K562 (cell line): ENCODE measurements around the gene ZER1. TPM values are rescaled to one million over a fixed set of nuclear protein-coding genes. Genes with fewer than 3 reads are reported as not detected.

Experiments
- ATF1 ChIP-seq, 2 experiments: fragments of 450-650 bp in 1 of 2; IDR thresholded peaks; 2 replicates each; pipeline ENCODE4 v1.6.1; 2016; ENCODE audit warnings: missing compliant biosample characterization in 1 of 2, missing genetic modification characterization in 1 of 2
- BRCA1 ChIP-seq, 2 experiments: fragments of 450-650 bp in 1 of 2; sonication (generic) in 1 of 2; formaldehyde crosslinking in 1 of 2; IDR thresholded peaks; 2 replicates each; pipeline versions ENCODE4 v1.5.0 to v1.6.1; 2017 to 2020; ENCODE audit warnings: mild to moderate bottlenecking in 1 of 2, missing genetic modification reagents in 1 of 2
- BRF1 ChIP-seq: IDR thresholded peaks from 3 replicates; pipeline ENCODE4 v1.6.1; 2011; ENCODE audit warnings: borderline replicate concordance, mild to moderate bottlenecking; ENCODE audit not compliant: insufficient read length; ENCODE audit errors: extremely low read depth
- CHD2 ChIP-seq: IDR thresholded peaks from 2 replicates; pipeline ENCODE4 v1.6.1; 2011; ENCODE audit warnings: low read depth, low read length
- CHD4 ChIP-seq: fragments of 200-600 bp; sonication (generic); IDR thresholded peaks from 3 replicates; pipeline ENCODE4 v1.6.1; 2012; ENCODE audit warnings: low read depth, mild to moderate bottlenecking, mixed read lengths, low read length, inconsistent platforms; ENCODE audit not compliant: insufficient read depth, insufficient replicate concordance, poor library complexity, severe bottlenecking
- E2F5 ChIP-seq: sonication (generic); formaldehyde crosslinking; IDR thresholded peaks from 2 replicates; pipeline ENCODE4 v1.8.0; 2022; ENCODE audit warnings: mild to moderate bottlenecking, missing genetic modification reagents
- ETV5 ChIP-seq: sonication (generic); formaldehyde crosslinking; IDR thresholded peaks from 2 replicates; pipeline ENCODE4 v1.4.0; 2020; ENCODE audit warnings: low read depth, mild to moderate bottlenecking, missing genetic modification reagents
- ETV6 ChIP-seq, 3 experiments: fragments of 150-350 bp in 1 of 3; sonication (generic) in 1 of 3; formaldehyde crosslinking in 1 of 3; IDR thresholded peaks; 2 replicates each; pipeline versions ENCODE4 v1.6.1 to v1.8.0; 2014 to 2022; ENCODE audit warnings: borderline replicate concordance in 2 of 3, low read depth in 2 of 3, antibody characterized with exemption in 1 of 3, low read length in 1 of 3, mild to moderate bottlenecking in 1 of 3, missing genetic modification reagents in 1 of 3
- MCM3 ChIP-seq: fragments of 450-650 bp; IDR thresholded peaks from 2 replicates; pipeline ENCODE4 v1.6.1; 2016
- NCOR1 ChIP-seq: fragments of 450-650 bp; IDR thresholded peaks from 2 replicates; pipeline ENCODE4 v1.6.1; 2016; ENCODE audit warnings: mild to moderate bottlenecking, moderate library complexity
- PHB ChIP-seq: fragments of 250-450 bp; sonication (Bioruptor Pico); IDR thresholded peaks from 2 replicates; pipeline ENCODE4 v1.5.0; 2021
- POLR2G ChIP-seq: fragments of 200-400 bp; formaldehyde crosslinking; IDR thresholded peaks from 2 replicates; pipeline ENCODE4 v1.6.1; 2017; ENCODE audit warnings: low read depth, mild to moderate bottlenecking, antibody characterized with exemption, low read length, moderate library complexity
- SETDB1 ChIP-seq: IDR thresholded peaks from one replicate; pipeline ENCODE4 v1.6.1; 2012; ENCODE audit warnings: low read length, control low read depth, inconsistent platforms
- SRSF7 ChIP-seq: fragments of 200-400 bp; formaldehyde crosslinking; optimal IDR thresholded peaks from 2 replicates; pipeline ENCODE3; 2017; ENCODE audit warnings: mild to moderate bottlenecking, low read depth, low read length
- TFAM ChIP-seq: fragments of 250-450 bp; sonication (Bioruptor Pico); conservative IDR thresholded peaks from 2 replicates; pipeline ENCODE4 v1.5.0; 2021; ENCODE audit warnings: mild to moderate bottlenecking, moderate library complexity
- U2AF2 ChIP-seq: fragments of 200-400 bp; formaldehyde crosslinking; optimal IDR thresholded peaks from 2 replicates; pipeline ENCODE3; 2017; ENCODE audit warnings: low read depth, mild to moderate bottlenecking, low read length
- ZFX ChIP-seq: sonication (generic); formaldehyde crosslinking; IDR thresholded peaks from 2 replicates; pipeline ENCODE4 v1.8.0; 2022; ENCODE audit warnings: mild to moderate bottlenecking, missing genetic modification reagents, moderate library complexity
- ZNF354B ChIP-seq: fragments of 250-450 bp; sonication (Bioruptor Pico); IDR thresholded peaks from 2 replicates; pipeline ENCODE4 v1.4.0; 2020
- ZNF76 ChIP-seq: fragments of 250-450 bp; sonication (Bioruptor Pico); IDR thresholded peaks from 2 replicates; pipeline ENCODE4 v1.4.0; 2020; ENCODE audit warnings: mild to moderate bottlenecking, moderate library complexity, borderline replicate concordance
- polyA plus RNA-seq, 8 experiments: library from polyadenylated mRNA; depleted of rRNA in 4 of 8; stranded (reverse) in 5 of 8; unstranded in 3 of 8; fragments of >200 nt; fragmentation: Nextera tagmentation in 2 of 8; fragmentation: Illumina TruSeq in 1 of 8; extraction: Ambion mirVana in 2 of 8; extraction: Trizol in 1 of 8; gene quantifications; 2 replicates each; pipeline versions ENCODE4 v1.2.1 to v1.2.3, GENCODE V29; 2011 to 2014; ENCODE audit warnings: inconsistent platforms in 1 of 8, missing spikeins in 1 of 8
- total RNA-seq, 7 experiments: library from RNA; depleted of rRNA in 6 of 7; stranded (reverse); fragments of >200 nt in 6 of 7; fragmentation: Illumina TruSeq in 2 of 7; extraction: Trizol in 2 of 7; gene quantifications; 2 replicates each; pipeline versions ENCODE4 v1.2.1 to v1.2.3, GENCODE V29; 2011 to 2021; ENCODE audit warnings: low replicate concordance in 1 of 7
- TF ChIP-seq, protein P1 (sequence below): sonication (generic); formaldehyde crosslinking; IDR thresholded peaks from 2 replicates; pipeline ENCODE4 v1.8.1; 2023; ENCODE audit warnings: mild to moderate bottlenecking, missing genetic modification reagents
- TF ChIP-seq, protein P2 (sequence below): fragments of 250-450 bp; sonication (Bioruptor Pico); IDR thresholded peaks from 2 replicates; pipeline ENCODE4 v1.5.0; 2022; ENCODE audit warnings: mild to moderate bottlenecking
- TF ChIP-seq, protein P3 (sequence below): sonication (generic); formaldehyde crosslinking; IDR thresholded peaks from 2 replicates; pipeline ENCODE4 v1.8.0; 2022; ENCODE audit warnings: mild to moderate bottlenecking, missing genetic modification reagents

The ZER1 gene
- total and polyA plus RNA-seq, 9 of the 15 experiments (the other 6 are each of a cell fraction or from before 2014, with no cell fraction given), result 0.07 to 10.7 (median 6.2) TPM

DNA sequence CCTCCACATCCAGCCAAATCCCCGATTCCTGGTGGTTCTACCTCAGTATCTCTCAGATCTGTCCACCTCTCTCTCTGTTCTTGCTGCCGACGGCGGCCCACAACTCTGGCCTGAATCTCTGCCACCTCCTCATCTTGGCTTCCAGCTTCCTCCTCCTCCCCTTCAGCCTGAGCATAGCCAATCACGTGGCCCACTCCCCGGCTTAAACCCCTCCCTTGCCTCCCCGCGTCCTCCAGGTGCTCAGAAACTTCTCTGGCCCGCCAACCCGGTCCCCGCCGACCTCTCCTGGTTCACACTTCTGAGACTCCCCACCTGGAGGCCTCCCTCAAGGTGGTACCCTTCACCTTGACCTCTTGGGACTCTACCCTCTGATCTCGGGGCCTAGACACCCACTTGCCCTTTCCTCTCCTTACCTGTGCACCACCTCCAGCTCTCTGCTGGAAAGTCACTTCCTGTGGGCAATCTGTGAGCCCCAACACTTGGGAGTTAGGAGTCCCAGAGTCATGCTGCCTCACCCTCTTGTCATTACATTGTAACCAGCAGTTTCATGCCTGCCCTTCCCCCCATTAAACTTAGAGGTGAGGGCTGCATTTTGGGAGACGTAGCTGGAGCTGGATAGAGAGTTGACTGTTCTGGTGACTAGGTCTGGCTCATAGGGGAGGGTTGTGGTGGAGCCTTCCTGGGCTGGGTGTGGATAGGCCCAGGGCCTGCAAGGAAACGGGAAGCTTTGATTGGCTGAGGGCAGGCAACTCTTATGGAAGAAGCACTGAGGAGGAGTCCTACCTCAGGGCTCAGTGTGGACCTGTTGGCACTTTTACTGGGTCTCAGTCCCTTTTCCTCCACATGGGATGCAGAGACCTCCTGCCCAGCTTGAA, 87.2 kb downstream of the ZER1 start (continued):
- TF ChIP-seq, protein P1, sequence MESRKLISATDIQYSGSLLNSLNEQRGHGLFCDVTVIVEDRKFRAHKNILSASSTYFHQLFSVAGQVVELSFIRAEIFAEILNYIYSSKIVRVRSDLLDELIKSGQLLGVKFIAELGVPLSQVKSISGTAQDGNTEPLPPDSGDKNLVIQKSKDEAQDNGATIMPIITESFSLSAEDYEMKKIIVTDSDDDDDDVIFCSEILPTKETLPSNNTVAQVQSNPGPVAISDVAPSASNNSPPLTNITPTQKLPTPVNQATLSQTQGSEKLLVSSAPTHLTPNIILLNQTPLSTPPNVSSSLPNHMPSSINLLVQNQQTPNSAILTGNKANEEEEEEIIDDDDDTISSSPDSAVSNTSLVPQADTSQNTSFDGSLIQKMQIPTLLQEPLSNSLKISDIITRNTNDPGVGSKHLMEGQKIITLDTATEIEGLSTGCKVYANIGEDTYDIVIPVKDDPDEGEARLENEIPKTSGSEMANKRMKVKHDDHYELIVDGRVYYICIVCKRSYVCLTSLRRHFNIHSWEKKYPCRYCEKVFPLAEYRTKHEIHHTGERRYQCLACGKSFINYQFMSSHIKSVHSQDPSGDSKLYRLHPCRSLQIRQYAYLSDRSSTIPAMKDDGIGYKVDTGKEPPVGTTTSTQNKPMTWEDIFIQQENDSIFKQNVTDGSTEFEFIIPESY (CRISPR knock-in tag), result 0 out of 2 replicates have a peak, but pooled peaks have one; percentile 0
- TF ChIP-seq CHD2 (0 out of 2 replicates have a peak, but pooled peaks have one; percentile 28), ZNF76 (no peak), NCOR1 (no peak), TFAM (CRISPR knock-in tag) (no peak), ZFX (CRISPR knock-in tag) (no peak), ETV6 (IDR thresholded peaks at IDR 0.05; ENCODE audit: borderline replicate concordance in 1 of 2, low read depth in 2 of 2, low read length in 1 of 2) (no peak), ETV6 (CRISPR knock-in tag; IDR thresholded peaks at IDR 0.05; ENCODE audit: borderline replicate concordance) (no peak), BRF1 (no peak), BRCA1 (IDR thresholded peaks at IDR 0.05) (no peak), BRCA1 (CRISPR knock-in tag; IDR thresholded peaks at IDR 0.05) (no peak), SRSF7 (no peak), POLR2G (no peak), MCM3 (no peak), PHB (no peak), ETV5 (CRISPR knock-in tag) (no peak), E2F5 (CRISPR knock-in tag) (0 out of 2 replicates have a peak, but pooled peaks have one; percentile 47), ZNF354B (CRISPR knock-in tag) (no peak), ATF1 (CRISPR knock-in tag; IDR thresholded peaks at IDR 0.05) (no peak), ATF1 (tag; IDR thresholded peaks at IDR 0.05) (no peak), CHD4 (no peak), SETDB1 (no peak), U2AF2 (no peak)
- TF ChIP-seq, protein P2, sequence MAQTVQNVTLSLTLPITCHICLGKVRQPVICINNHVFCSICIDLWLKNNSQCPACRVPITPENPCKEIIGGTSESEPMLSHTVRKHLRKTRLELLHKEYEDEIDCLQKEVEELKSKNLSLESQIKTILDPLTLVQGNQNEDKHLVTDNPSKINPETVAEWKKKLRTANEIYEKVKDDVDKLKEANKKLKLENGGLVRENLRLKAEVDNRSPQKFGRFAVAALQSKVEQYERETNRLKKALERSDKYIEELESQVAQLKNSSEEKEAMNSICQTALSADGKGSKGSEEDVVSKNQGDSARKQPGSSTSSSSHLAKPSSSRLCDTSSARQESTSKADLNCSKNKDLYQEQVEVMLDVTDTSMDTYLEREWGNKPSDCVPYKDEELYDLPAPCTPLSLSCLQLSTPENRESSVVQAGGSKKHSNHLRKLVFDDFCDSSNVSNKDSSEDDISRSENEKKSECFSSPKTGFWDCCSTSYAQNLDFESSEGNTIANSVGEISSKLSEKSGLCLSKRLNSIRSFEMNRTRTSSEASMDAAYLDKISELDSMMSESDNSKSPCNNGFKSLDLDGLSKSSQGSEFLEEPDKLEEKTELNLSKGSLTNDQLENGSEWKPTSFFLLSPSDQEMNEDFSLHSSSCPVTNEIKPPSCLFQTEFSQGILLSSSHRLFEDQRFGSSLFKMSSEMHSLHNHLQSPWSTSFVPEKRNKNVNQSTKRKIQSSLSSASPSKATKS, result no peak
- TF ChIP-seq, protein P3, sequence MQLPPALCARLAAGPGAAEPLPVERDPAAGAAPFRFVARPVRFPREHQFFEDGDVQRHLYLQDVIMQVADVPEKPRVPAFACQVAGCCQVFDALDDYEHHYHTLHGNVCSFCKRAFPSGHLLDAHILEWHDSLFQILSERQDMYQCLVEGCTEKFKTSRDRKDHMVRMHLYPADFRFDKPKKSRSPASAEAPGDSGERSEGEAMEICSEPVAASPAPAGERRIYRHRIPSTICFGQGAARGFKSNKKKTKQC (CRISPR knock-in tag), result no peak
